GM19455 (cell line): ENCODE data around the gene TXN.

Experiments used
- ATAC-seq: cut with Tn5 transposase; IDR thresholded peaks from one replicate; pipeline ENCODE4 v1.9.1; 2021; ENCODE audit not compliant: unreplicated experiment

The TXN gene

GRCh38 chr9:110256380-110257096 lies at the start of gene TXN:
Gene TXN (minus strand): TSS chr9:110256507. CDS start chr9:110256435, 72 bp downstream.
- ATAC-seq: peak; percentile 68

GRCh38 chr9:110303133-110303532 lies 46.8 kb upstream of the TXN start:
- ATAC-seq: no peak

- ATAC-seq: no peak
Observed at GRCh38 chr9:110298043-110298605, 41.8 kb upstream of the TXN start.

- no peak for ATAC-seq
Observed at GRCh38 chr9:110293248-110293647, 36.9 kb upstream of the TXN start.

GRCh38 chr9:110291921-110292557 lies 35.7 kb upstream of the TXN start:
- ATAC-seq: no peak

- ATAC-seq: no peak
Observed at GRCh38 chr9:110290001-110290400, 33.7 kb upstream of the TXN start.

- ATAC-seq: no peak
Observed at GRCh38 chr9:110288503-110288902, 32.2 kb upstream of the TXN start.

GRCh38 chr9:110287289-110287680 lies 31.0 kb upstream of the TXN start:
- no peak for ATAC-seq

- no peak for ATAC-seq
Observed at GRCh38 chr9:110284211-110284844, 28.0 kb upstream of the TXN start.

- no peak for ATAC-seq
Observed at GRCh38 chr9:110283751-110284150, 27.4 kb upstream of the TXN start.

- ATAC-seq: no peak
Observed at GRCh38 chr9:110282739-110283081, 26.4 kb upstream of the TXN start.

- ATAC-seq: no peak
Observed at GRCh38 chr9:110282018-110282738, 25.9 kb upstream of the TXN start.

- ATAC-seq: no peak
Observed at GRCh38 chr9:110278080-110278707, 21.9 kb upstream of the TXN start.

GRCh38 chr9:110276781-110277180 lies 20.5 kb upstream of the TXN start:
- no peak for ATAC-seq

- no peak for ATAC-seq
Observed at GRCh38 chr9:110270211-110270995, 14.1 kb upstream of the TXN start.

- ATAC-seq: no peak
Observed at GRCh38 chr9:110266795-110267194, 10.5 kb upstream of the TXN start.

GRCh38 chr9:110261632-110262031 lies 5.3 kb upstream of the TXN start:
- ATAC-seq: no peak

- ATAC-seq: no peak
Observed at GRCh38 chr9:110260911-110261310, 4.6 kb upstream of the TXN start.

- no peak for ATAC-seq
Observed at GRCh38 chr9:110259566-110259965, 3.3 kb upstream of the TXN start.

GRCh38 chr9:110258690-110259091 lies 2.4 kb upstream of the TXN start:
- no peak for ATAC-seq
